Stomach smooth muscle (tissue), 2 donors: ENCODE results near the gene TRAPPC5.

Experiments used
- H3K27ac ChIP-seq: one replicate; pipeline ENCODE4 v1.7.0; 2013; ENCODE audit warnings: mild to moderate bottlenecking, low read length, inconsistent platforms
- H3K27me3 ChIP-seq, 2 donors: one replicate each; pipeline ENCODE4 v1.7.0; 2013; ENCODE audit warnings: low read length in 2 of 2; ENCODE audit not compliant: insufficient read depth in 2 of 2, control insufficient read depth in 1 of 2
- H3K36me3 ChIP-seq, 2 donors: one replicate each; pipeline ENCODE4 v1.7.0; 2013; ENCODE audit warnings: low read length in 2 of 2; ENCODE audit not compliant: control insufficient read depth in 2 of 2, insufficient read depth in 2 of 2
- H3K4me1 ChIP-seq: one replicate; pipeline ENCODE4 v1.7.0; 2013; ENCODE audit warnings: low read length; ENCODE audit not compliant: control insufficient read depth, insufficient read depth
- H3K4me3 ChIP-seq, 2 donors: one replicate each; pipeline ENCODE4 v1.7.0; 2013; ENCODE audit warnings: low read length in 2 of 2
- H3K9ac ChIP-seq, 2 donors: one replicate each; pipeline ENCODE4 v1.7.0; 2013; ENCODE audit warnings: low read length in 2 of 2, mild to moderate bottlenecking in 1 of 2
- H3K9me3 ChIP-seq, 2 donors: one replicate each; pipeline ENCODE4 v1.7.0; 2013; ENCODE audit warnings: low read length in 2 of 2; ENCODE audit not compliant: control insufficient read depth in 2 of 2
- donor health status: healthy.
- donor health status: Pancreatic carcinoma.

TRAPPC5 gene

GRCh38 chr19:7680606-7681339 is at the start of gene TRAPPC5:
TSS of gene TRAPPC5 (plus strand) at chr19:7680833. CDS start at chr19:7682254, 1,421 bp downstream.
- peak within 1 kb of the TSS; percentile 53 for H3K27ac ChIP-seq
- no peaks in the 10 kb centered on the region for H3K9me3 ChIP-seq
- H3K4me1 ChIP-seq, result peaks cover 13% of the 10 kb centered on the region
- H3K4me3 ChIP-seq, result peak within 1 kb of the TSS; percentile 82 to 98
- peaks cover 3 to 12% of the 10 kb centered on the region in 2 donors for H3K36me3 ChIP-seq
- H3K9ac ChIP-seq, result peak within 1 kb of the TSS; percentile 84 to 94
- H3K27me3 ChIP-seq, result peaks cover 20 to 24% of the 10 kb centered on the region in 2 donors

GRCh38 chr19:7631577-7631976 is 49.1 kb upstream of the TRAPPC5 start:
- no peak overlapping the region for H3K27ac ChIP-seq
- H3K27me3 ChIP-seq, result peaks cover 6 to 10% of the 10 kb centered on the region in 2 donors
- no peak overlapping the region for H3K9ac ChIP-seq
- H3K4me3 ChIP-seq, result no peak overlapping the region
- H3K9me3 ChIP-seq, result no peaks in the 10 kb centered on the region
- peaks cover 35% of the 10 kb centered on the region for H3K4me1 ChIP-seq
- H3K36me3 ChIP-seq, result peaks cover 5% of the 10 kb centered on the region in 2 donors

GRCh38 chr19:7632340-7633203 is 48.1 kb upstream of the TRAPPC5 start:
- H3K9me3 ChIP-seq, result no peaks in the 10 kb centered on the region
- no peaks in the 10 kb centered on the region for H3K36me3 ChIP-seq
- H3K27me3 ChIP-seq, result peaks cover 7 to 18% of the 10 kb centered on the region in 2 donors
- no peak overlapping the region for H3K27ac ChIP-seq
- no peak overlapping the region for H3K9ac ChIP-seq
- H3K4me3 ChIP-seq, result no peak overlapping the region
- H3K4me1 ChIP-seq, result peaks cover 28% of the 10 kb centered on the region

- Histone ChIP-seq H3K9ac (no peak within 1 kb of the TSS), H3K36me3 (no peaks in the 10 kb centered on the region), H3K9me3 (no peaks in the 10 kb centered on the region), H3K27me3 (peaks cover 15 to 27% of the 10 kb centered on the region in 2 donors), H3K4me3 (no peak within 1 kb of the TSS), H3K27ac (no peak within 1 kb of the TSS), H3K4me1 (peaks cover 16% of the 10 kb centered on the region)
These were observed 46.9 kb upstream of the TRAPPC5 start, which contains the start of gene PCP2 for GRCh38 chr19:7633698-7634097. TSS of gene PCP2 (minus strand) at chr19:7633719. CDS start at chr19:7633457, 262 bp downstream.

GRCh38 chr19:7635670-7636069 is 45.0 kb upstream of the TRAPPC5 start:
- Histone ChIP-seq H3K4me3 (no peak overlapping the region), H3K4me1 (peaks cover 4% of the 10 kb centered on the region), H3K9me3 (no peaks in the 10 kb centered on the region), H3K36me3 (no peaks in the 10 kb centered on the region), H3K27me3 (peaks cover 24 to 33% of the 10 kb centered on the region in 2 donors), H3K27ac (no peak overlapping the region), H3K9ac (no peak overlapping the region)

- no peaks in the 10 kb centered on the region for H3K36me3 ChIP-seq
- peaks cover 24 to 33% of the 10 kb centered on the region in 2 donors for H3K27me3 ChIP-seq
- no peaks in the 10 kb centered on the region for H3K9me3 ChIP-seq
- H3K4me3 ChIP-seq, result no peak overlapping the region
- H3K27ac ChIP-seq, result no peak overlapping the region
- no peak overlapping the region for H3K9ac ChIP-seq
- H3K4me1 ChIP-seq, result peaks cover 2% of the 10 kb centered on the region
These were observed 44.3 kb upstream of the TRAPPC5 start for GRCh38 chr19:7636317-7636690.

GRCh38 chr19:7636691-7637373 is 43.8 kb upstream of the TRAPPC5 start, which contains the start of gene STXBP2:
TSS of gene STXBP2 (plus strand) at chr19:7637110. CDS start at chr19:7637150, 40 bp downstream.
- H3K4me3 ChIP-seq, result peak within 1 kb of the TSS in 1 of 2 donors; percentile 44
- H3K4me1 ChIP-seq, result peaks cover 2% of the 10 kb centered on the region
- H3K9me3 ChIP-seq, result no peaks in the 10 kb centered on the region
- H3K27ac ChIP-seq, result no peak within 1 kb of the TSS
- H3K9ac ChIP-seq, result no peak within 1 kb of the TSS
- H3K36me3 ChIP-seq, result no peaks in the 10 kb centered on the region
- H3K27me3 ChIP-seq, result peaks cover 24 to 33% of the 10 kb centered on the region in 2 donors

GRCh38 chr19:7637374-7638256 is 43.0 kb upstream of the TRAPPC5 start:
- Histone ChIP-seq H3K9ac (no peak overlapping the region), H3K4me3 (peak overlapping the region in 1 of 2 donors; percentile 44), H3K27me3 (peaks cover 24 to 33% of the 10 kb centered on the region in 2 donors), H3K9me3 (no peaks in the 10 kb centered on the region), H3K36me3 (no peaks in the 10 kb centered on the region), H3K27ac (no peak overlapping the region), H3K4me1 (no peaks in the 10 kb centered on the region)

GRCh38 chr19:7638802-7639465 is 41.7 kb upstream of the TRAPPC5 start:
- Histone ChIP-seq H3K4me1 (no peaks in the 10 kb centered on the region), H3K9ac (no peak overlapping the region), H3K9me3 (no peaks in the 10 kb centered on the region), H3K27me3 (peaks cover 24 to 33% of the 10 kb centered on the region in 2 donors), H3K27ac (no peak overlapping the region), H3K4me3 (no peak overlapping the region), H3K36me3 (no peaks in the 10 kb centered on the region)
